HG03064 (cell line): ENCODE data around the gene CMC1.
"Not testable (repeated sequence)": the region's sequence is repeated elsewhere in the genome, so short reads cannot be mapped to it uniquely, and the experiment has no call there.

ENCODE experiments used
- ATAC-seq: cut with Tn5 transposase; IDR thresholded peaks from one replicate; pipeline ENCODE4 v1.9.1; 2021; ENCODE audit warnings: low read depth; ENCODE audit not compliant: unreplicated experiment

CMC1 gene, protein sequence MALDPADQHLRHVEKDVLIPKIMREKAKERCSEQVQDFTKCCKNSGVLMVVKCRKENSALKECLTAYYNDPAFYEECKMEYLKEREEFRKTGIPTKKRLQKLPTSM

DNA sequence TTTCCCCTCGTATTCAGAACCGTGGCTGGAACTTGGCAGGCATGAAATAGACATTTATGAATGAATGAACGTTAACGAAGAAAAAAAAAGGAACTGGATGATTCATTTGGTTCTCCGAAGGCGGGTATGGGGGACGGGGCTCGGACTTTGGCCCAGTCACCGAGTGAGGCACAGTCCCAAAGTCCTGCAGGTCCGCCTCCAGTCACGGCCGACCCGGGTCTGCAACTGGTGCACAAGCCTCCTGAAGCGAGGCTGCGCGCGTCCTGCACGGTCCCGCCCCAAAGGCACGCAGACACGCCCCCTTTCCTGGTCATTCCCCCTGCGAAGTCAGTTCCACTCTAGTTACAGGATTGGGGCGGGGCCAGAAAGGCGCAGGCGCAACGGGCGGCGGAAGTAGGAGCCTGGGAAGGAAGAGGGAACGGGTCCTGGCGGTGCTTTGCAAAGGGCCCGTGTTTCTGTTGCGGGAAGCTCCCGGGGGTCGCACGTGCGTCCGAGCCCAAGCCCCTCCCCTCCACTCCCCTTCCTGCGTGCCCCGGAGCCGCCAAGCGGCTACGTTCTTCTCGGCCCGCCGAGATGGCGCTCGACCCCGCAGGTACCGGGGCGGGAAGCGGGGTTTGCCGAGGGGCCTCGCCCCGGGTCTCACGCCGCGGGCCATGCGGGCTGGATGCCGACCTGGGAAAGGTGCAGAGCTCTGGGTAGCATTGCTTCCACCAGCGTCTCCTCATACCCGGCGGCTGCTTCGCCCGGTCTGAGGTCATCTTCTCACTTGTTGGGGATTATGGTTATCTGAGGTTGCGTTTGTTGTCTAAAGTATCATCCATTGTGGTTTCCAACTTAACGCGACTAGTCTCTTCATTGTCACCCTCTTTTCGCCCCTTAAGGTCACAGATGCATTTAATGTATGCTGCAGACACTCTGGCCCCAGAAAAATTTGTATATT lies at the start of gene CMC1:
Gene CMC1, plus strand, starts transcription at position 399 of the 940 bp plus-strand sequence. Its CDS starts 175 bp downstream, at position 574.
- peak; percentile 98 for ATAC-seq

DNA sequence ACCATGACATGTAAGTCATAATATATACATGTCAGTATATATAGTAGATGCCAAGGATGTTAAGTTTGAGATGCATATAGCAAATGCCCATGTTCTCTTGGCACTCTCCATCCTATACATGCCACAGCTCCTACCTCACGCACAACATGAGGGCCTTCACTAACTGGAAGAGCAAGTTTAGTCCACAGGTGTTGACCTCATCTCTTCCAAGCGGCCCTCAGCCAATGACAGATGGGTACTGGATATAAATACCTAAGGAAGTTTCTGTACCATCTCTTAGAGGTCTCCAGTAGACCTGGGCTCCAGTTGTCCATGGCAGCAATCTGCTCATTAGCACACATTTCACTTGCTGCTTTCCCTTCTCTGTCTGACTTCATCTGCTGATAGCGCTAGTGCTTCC lies 43.3 kb upstream of the CMC1 start:
- ATAC-seq: no peak

DNA sequence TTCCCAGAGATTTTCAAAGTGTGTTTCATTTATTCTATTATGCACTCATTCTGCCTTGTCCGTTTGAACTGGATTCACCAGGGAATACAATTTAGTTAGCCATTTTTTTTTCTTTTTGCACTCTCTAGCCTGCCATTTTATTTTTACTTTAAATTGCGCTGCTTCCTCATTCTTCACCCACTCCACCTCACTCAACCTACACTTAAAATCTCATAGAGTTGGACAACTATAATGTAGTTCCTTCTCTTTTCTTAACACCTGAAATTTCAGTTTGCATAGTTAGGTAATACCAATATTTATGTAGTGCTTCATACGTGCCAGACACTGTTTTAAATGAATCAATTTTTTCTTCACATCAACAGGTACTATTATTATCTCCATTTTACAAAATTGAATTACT lies 42.4 kb upstream of the CMC1 start:
- ATAC-seq: no peak

DNA sequence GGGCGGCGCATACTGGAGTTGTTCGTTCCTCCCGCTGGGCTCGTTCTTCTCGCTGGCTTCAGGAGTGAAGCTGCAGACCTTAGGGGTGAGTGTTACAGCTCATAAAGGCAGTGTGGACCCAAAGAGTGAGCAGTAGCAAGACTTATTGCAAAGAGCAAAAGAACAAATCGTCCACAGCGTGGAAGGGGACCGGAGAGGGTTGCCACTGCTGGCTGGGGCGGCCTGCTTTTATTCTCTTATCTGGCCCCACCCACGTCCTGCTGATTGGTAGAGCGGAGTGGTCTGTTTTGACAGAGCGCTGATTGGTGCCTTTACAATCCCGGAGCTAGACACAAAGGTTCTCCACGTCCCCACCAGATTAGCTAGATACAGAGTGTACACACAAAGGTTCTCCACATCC lies 41.8 kb upstream of the CMC1 start:
- ATAC-seq: not testable (repeated sequence)

DNA sequence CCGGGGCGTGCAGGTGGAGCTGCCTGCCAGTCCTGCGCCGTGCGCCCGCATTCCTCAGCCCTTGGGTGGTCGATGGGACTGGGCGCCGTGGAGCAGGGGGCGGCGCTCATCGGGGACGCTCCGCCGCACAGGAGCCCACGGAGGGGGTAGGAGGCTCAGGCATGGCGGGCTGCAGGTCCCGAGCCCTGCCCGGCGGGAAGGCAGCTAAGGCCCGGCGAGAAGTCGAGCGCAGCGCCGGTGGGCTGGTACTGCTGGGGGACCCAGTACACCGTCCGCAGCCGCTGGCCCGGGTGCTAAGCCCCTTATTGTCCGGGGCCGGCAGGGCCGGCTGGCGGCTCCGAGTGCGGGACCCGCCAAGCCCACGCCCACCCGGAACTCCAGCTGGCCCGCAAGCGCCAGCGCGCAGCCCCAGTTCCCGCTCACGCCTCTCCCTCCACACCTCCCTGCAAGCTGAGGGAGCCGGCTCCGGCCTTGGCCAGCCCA lies 41.0 kb upstream of the CMC1 start:
- not testable (repeated sequence) for ATAC-seq

DNA sequence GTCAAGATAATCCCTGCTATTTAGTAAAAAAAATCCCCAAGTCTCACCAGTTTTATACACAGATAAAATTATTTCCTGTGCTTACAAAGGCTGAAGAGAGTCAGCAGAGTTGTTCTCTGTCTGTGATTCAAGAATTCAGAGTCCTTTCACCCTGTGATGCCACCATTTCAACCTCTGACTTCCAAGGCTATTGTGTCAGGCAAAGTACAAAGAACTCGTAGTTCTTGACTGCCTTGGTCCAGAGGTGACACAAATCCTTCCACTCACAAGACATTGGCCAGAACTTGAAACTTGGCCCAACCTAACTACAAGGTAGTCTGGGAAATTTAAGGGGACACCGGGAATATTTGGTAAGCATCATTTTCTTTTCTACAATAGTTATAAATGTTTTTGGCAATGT lies 34.9 kb upstream of the CMC1 start:
- no peak for ATAC-seq

DNA sequence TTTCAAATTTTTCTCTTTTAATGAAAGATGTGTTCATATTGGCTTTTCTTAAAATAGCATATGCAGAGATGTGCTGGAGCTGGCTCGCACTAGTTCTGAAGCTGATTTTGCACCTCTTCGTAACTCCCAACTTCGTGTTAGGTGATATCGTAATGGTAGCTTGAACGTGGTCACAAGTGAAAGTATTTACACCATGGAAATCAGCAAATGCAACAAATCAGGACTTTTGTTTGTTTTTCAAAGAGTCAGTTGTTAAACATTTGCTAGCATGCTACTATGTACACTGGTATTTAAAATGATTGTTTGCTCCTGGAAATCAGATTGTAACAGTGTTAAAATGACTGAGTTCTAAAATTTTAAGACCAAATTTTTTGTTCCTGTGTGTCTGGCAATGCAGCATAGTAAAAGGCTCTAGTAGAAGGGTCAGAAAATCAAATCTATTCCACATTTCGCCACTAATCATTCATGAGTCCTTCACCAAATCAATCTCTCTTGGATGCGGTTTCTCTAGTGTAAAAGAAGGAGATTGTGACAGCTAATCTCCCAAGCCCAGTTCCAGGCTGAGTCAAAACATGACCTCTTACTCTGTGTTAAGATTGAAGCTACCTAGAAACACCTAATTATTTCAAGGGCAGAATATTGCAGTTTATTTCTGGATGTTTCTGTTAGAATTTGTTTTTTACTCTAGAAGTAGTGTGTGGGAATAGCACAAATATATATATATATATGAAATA lies 34.3 kb upstream of the CMC1 start:
- ATAC-seq: no peak

DNA sequence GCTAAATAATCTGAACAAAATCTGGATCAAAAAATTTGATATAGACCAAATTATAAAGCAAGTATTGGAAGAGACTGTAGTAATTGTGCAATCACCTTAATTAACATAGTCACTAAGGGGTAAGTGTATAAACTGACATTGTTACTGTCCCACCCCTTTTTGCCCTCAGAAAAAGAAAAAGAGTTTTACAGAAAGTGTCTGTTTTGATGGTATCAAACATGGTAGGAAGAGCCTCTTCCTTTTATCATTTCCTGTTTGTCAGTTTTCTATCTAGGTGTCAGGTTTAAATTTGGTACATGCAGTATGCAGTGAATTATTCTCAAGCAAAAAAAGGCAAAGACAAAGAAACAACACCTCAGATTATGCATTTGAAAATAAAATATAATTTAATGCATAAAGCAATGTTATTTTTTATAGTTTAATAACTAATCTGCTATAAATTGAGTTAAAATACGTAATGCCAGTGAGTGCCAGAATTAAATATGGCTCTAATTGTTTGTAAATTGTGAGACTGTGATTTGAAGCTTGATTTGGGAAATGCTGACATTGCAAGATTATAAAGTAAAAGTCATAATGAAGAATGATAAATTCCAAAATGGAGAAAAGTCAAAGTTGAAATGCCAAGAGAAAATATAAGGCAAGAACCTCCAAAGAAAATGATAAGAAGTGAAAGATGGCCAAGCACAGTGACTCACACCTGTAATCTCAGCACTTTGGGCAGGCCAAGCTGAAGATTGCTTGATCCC lies 30.3 kb upstream of the CMC1 start:
- ATAC-seq: no peak

DNA sequence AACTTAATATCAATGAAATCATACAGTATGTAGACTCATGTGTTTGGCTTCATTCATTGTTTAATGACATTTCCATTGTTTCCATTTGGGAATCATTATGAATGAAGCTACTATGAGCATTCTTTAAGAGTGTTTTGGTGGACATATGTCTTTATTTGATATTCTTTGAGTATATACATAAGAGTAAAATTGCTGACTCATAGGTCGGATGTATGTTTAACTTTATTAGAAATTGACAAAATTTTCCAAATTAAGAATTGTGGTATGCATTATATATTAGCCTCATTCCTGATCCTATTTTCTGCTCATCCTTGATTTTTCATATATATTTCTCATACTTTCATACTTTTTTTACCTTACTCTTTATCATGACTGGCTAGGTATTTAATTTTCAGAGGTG lies 28.7 kb upstream of the CMC1 start:
- no peak for ATAC-seq

DNA sequence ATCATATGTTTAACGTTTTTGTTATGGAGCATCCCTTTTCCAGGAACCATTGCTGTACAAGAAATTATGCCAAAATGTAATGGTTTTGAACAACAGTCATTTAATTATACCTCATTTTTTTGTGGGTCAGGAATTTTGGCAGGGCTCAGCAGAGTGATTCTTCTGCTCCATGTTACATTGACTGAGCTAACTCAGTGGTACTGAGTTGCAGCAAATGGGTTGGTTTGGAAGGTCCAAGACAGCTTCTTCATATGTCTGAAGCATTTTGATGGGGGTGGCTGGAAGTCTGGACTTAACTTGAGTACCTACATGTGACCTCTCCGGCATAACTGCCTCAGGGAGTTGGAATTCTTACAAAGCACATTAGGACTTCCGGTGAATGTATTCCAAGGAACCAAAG lies 26.0 kb upstream of the CMC1 start:
- no peak for ATAC-seq

DNA sequence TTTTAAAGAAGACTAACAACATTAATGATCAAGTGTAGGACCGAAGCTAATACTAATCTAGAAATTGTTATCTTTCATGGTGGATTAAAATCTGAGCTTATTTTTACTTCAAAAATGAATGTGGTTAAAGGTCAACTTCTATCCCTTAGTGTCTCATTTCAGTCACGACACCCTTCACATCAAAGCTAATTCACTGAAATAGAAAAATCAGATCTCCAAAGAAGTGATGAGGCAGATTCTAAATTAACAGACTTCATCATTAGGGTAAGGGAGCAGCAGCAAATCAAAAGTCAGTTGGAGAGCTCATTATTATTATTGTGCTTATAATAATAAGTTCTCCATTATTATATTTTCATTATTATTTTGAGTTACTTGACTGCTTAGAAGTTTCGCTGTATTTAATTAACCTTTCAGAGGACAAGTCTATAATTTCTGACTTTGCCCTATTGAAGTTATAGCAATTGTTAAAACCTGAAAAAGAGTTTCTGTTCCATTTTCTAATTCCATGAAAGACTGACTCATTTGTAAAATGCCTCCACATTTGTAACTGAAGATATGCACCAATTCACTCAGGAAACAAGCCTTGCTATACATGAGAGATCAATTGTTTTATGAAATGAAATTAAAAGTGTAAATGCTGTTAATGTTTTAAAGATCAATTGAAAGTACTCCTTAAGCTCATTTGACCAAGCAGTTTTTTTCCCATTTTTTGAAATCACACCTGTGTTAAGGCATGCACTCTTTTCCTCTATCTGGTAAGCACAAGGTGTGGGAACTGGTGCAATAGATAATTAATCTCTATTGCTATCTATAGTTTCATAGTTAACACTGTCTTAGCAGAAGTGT lies 23.1 kb upstream of the CMC1 start:
- no peak for ATAC-seq

DNA sequence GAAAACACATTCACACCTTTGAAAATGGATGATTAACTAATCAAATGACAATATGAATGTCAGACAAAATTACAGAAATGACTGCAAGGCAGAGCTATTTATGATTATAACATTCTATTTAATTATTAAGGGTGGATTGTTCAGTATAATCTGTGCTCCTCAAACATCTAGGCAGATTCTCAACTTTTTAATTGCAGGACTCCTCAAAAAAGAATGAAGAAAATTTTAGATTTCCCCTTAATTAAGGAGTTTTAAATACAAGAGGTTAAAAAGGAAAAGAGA lies 22.6 kb upstream of the CMC1 start:
- ATAC-seq: no peak

DNA sequence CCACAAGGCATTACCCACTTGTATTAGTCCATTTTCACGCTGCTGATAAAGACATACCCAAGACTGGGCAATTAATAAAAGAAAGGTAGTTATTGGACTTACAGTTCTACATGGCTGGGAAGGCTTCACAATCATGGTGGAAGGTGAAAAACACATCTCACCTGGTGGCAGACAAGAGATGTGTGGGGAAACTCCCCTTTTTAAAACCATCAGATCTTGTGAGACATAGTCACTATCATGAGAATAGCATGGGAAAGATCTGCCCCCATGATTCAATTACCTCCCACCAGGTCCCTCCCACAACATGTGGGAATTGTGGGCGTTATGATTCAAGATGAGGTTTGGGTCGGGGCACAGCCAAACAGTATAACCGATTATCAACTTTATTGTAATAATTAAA lies 17.0 kb upstream of the CMC1 start:
- no peak for ATAC-seq

DNA sequence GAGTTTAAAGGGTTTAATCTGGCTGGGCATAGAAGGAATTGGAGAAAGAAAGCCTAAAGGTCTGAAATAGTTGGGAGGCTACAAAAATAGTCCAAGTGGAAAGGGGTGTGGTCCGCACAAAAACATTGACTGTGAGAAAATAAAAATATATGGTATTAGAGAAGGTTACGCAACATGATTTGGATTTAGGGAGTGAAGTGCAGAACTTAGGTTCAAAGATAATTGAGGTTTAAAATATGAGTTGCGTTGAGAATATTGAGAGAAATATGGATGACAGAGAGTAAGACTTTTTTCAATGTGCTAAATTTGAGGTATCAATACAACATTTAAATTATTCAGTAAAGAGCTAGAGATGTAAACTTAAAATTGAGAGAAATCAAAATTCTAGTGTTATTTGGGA lies 15.4 kb upstream of the CMC1 start:
- ATAC-seq: no peak

DNA sequence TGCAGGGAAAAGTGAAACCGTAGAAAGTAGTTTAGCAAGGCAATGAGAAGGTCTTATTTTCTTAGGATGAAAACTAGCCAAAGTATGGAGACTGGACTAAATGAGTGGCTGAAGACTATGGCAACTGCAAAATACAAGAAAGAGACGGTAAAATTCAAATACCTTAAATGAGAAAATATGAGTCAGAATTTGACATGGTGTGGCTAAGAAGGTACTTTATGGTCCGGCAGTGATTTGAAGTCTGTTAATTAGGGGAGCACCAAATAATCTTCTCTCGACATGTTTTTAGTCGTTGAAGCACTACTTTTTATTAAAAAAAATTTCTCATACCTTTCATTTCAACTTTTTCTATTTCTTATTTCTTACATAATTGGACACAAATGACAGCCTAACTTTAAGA lies 12.8 kb upstream of the CMC1 start:
- no peak for ATAC-seq

DNA sequence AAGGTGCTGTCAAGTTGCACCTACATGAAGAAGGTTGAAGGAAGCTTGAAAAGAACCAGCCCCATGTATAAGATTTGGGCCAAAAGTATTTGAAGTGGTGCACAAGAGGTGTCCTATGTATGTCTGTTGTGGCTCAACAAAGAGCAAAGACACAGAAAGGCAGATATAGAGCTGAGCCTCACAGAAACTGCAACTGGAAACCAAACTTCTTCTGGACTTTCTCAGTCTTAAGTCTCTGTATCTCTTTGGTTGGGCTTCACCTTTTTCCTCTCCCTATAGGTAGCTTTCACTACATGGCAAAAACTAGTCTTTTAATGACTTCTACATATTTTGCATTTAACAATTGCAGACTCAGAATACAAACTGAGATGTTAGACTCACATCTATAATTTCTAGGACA lies 8.8 kb upstream of the CMC1 start:
- ATAC-seq: no peak

DNA sequence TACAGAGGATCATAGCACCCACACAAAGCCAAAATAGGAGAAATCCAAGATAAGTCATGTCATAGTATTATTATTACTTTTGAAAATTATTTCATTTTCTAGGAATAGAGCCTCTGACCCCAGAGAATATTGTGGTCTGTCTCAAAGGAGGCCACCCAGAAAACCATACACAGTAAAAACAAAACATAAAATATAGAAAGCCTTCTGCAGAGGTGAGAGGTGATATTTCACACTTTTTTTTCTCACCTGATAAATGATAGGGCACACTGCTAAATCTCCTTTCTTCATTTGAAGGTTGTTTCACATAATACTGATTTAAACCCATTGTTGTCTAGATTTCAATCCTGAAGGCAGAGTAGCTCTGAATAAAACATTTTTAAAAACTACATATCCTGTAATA lies 7.0 kb upstream of the CMC1 start:
- ATAC-seq: no peak

DNA sequence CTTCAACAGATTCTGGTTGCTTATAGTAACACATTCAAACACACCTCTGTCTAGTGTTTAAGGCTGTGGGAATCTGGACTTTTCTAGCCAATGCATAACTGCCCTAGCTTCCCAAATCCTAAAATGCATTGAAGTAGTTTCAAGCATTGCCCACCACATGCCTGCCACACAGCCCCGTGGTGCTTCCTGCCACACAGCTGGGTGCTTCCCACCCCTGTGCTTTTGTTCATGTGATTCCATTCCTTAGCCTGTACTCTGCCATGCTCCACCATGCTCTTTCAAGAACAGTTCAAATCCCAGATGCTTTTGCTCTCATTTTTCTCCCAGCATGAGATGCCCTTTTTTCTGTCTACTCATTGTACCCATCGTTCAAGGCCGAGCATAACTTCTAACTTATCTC lies 2.3 kb upstream of the CMC1 start:
- no peak for ATAC-seq

DNA sequence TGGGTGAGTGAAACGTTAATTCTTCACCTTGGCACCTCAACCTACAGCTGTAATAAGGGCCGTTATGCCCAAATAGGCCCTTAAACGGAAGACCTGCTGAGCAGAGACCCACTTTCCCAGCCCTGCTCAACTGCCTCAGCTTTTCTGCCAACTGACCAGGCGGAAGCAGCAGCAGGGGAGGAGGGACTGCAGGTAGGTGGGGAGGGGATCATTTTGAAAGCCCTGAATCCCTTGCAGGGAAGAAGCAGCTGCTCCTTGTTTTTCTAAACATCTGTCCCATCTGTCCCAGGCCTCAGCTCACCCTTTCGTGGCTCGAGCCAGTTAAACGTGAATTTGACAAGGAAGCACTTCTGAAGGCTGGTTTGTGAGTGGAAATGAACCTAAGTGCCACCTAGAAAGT lies 978 bp upstream of the CMC1 start:
- no peak for ATAC-seq

DNA sequence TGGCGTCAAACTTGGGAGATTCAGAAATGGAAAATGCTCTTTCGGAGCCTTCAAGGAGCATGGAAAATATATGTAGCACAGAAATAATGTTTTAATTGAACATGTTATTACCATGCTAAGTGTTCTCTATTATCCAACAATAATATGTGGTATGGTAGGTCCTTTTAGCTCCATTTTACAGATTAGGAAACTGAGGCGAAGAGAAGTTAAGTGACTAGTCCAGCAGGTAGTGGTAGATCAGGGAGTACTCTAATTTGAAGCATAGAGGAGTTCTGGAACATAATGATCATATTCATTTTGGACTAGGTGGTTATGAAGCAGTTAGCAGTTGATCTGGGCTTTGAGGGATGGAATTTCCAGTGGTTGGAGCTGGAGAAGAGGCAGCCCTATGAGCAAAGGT lies 1.1 kb downstream of the CMC1 start:
- ATAC-seq: no peak
